Activated CD8-positive, alpha-beta T cell treated with anti-CD3 and anti-CD28 coated beads for 36 hours (primary cell): ENCODE results near the gene PPP1R7. TPM values are rescaled to one million over a fixed set of nuclear protein-coding genes. Genes with fewer than 3 reads are reported as not detected.

Experiments used
- ATAC-seq: fragments of 200-7000 bp; cut with Tn5 transposase; one replicate; pipeline ENCODE4 v1.10.0; 2021; ENCODE audit warnings: mild to moderate bottlenecking, moderate library complexity
- CTCF ChIA-PET: fragments of 350-600 bp; sonication (Branson Sonifier 250); formaldehyde crosslinking; loops from one replicate; lab custom pipeline; 2021; ENCODE audit warnings: antibody characterized with exemption; lab: Charles Lee
- POLR2A ChIA-PET: fragments of 350-600 bp; sonication (Branson Sonifier 250); formaldehyde crosslinking; loops from one replicate; lab custom pipeline; 2021; ENCODE audit warnings: antibody characterized with exemption; lab: Charles Lee
- DNase-seq: peaks from one replicate; pipeline ENCODE4 v3.0.0-alpha.2; 2020
- H3K27ac Mint-ChIP-seq: one replicate; pipeline ENCODE4 v1.8.0; 2021; ENCODE audit warnings: mild to moderate bottlenecking, mixed read lengths
- H3K27me3 Mint-ChIP-seq: one replicate; pipeline ENCODE4 v1.8.0; 2021; ENCODE audit warnings: mixed read lengths
- H3K36me3 Mint-ChIP-seq: one replicate; pipeline ENCODE4 v1.8.0; 2021; ENCODE audit warnings: low read depth, mixed read lengths
- H3K4me1 Mint-ChIP-seq: one replicate; pipeline ENCODE4 v1.8.0; 2021; ENCODE audit warnings: low read depth, mixed read lengths
- H3K4me3 Mint-ChIP-seq: one replicate; pipeline ENCODE4 v1.8.0; 2021; ENCODE audit warnings: mild to moderate bottlenecking, moderate library complexity, mixed read lengths
- H3K9me3 Mint-ChIP-seq: one replicate; pipeline ENCODE4 v1.8.0; 2021; ENCODE audit warnings: mixed read lengths
- intact Hi-C: fragments of 100-400 bp; cut with micrococcal nuclease; formaldehyde crosslinking; loops from one replicate; pipeline ENCODE4 v1.10.0; 2022
- total RNA-seq, 2 experiments: library from RNA; stranded (reverse); gene quantifications; one replicate each; pipeline ENCODE4 v1.2.3, GENCODE V29; 2021
- TF ChIP-seq, protein P1 (sequence below): fragments of 200-600 bp; IDR thresholded peaks from one replicate; pipeline ENCODE4 v1.8.0; 2022; ENCODE audit warnings: antibody characterized with exemption, mild to moderate bottlenecking

The PPP1R7 gene
- total RNA-seq, 2 experiments from 2014 or later = 82.9 to 88.7 TPM

DNA sequence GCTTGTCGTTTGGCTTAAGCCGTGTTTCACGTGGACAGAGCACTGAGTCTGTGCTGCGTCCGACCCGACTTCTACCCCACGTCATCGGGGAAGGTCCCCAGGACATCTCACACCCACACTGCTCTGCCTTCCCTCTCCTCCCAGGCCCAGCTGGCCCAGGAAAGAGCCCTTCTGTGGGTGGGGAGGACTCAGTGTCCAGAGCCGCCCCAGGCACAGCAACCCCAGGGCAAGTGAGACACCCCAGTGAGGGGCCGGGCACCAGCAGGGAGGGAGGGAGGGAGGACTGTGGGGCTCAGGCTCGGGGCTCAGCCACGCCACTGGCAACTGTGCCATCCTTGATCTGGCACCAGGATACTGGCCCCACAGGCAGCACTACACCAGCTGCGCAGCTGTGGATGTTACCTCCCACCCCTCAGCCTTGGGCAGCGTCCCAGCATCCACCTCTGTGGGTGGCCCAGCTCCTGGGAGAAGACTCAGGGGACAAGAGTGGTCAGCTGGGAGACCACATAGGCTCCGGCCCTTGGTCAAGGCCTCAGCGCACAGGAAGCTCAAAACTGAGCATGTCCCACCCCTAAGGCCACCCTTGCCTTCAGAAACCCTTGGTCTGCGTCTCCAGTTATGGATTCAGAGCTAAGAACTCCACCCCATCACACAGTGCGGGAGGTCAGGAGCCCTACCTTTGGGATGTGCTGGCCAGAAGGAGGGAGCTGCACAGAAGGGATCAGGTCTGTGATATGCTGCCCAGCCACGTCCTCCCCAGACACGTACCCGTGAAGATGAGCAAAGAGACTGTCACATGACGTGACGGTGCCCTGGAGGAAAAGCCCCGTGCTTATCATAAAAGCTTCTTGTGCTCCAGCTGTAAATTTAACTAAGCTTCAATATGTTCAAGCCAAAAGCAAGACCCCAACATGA, 12.7 kb upstream of the PPP1R7 start:
- ChIA-PET CTCF (interaction anchor here (1.0 to 1.3 kb wide), 4 partner anchors 12 to 154 kb away, joined by 3 read pairs; partner anchors contain the start of gene PASK), POLR2A (interaction anchor here (1.2 to 2.3 kb wide), 4 partner anchors 11 to 35 kb away, joined by 4 to 8 read pairs (median 6); partner anchors contain the start of genes MTERF4, PASK and PPP1R7)
- Mint-ChIP-seq H3K9me3 (no peaks in the 10 kb centered on the region), H3K36me3 (peaks cover 24% of the 10 kb centered on the region), H3K27me3 (no peaks in the 10 kb centered on the region), H3K4me3 (no peak overlapping the region), H3K27ac (no peak overlapping the region), H3K4me1 (no peaks in the 10 kb centered on the region)
- DNase-seq (no peak), ATAC-seq (no peak)
- TF ChIP-seq, protein P1, sequence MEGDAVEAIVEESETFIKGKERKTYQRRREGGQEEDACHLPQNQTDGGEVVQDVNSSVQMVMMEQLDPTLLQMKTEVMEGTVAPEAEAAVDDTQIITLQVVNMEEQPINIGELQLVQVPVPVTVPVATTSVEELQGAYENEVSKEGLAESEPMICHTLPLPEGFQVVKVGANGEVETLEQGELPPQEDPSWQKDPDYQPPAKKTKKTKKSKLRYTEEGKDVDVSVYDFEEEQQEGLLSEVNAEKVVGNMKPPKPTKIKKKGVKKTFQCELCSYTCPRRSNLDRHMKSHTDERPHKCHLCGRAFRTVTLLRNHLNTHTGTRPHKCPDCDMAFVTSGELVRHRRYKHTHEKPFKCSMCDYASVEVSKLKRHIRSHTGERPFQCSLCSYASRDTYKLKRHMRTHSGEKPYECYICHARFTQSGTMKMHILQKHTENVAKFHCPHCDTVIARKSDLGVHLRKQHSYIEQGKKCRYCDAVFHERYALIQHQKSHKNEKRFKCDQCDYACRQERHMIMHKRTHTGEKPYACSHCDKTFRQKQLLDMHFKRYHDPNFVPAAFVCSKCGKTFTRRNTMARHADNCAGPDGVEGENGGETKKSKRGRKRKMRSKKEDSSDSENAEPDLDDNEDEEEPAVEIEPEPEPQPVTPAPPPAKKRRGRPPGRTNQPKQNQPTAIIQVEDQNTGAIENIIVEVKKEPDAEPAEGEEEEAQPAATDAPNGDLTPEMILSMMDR = no peak
- intact Hi-C loops = no loop called here

DNA sequence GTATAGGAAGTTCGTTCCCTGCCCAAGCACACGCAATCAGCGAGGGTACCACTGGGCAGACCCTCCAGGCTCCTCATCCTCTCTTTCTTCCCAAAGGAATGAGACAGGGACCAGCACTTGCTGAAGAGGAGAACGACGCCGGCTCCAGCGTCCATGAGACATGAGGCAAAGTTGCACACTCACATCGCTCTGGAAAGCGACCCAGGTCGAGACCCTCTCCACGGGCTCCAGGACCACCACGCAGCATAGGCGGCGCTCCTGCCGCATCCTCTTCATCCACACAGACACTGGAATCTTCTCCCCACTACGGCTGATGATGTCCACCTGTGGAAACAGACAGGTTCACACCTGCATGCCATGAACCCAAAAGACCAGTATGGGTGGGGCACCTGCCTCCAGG, 11.8 kb upstream of the PPP1R7 start:
- intact Hi-C loops = no loop called here

DNA sequence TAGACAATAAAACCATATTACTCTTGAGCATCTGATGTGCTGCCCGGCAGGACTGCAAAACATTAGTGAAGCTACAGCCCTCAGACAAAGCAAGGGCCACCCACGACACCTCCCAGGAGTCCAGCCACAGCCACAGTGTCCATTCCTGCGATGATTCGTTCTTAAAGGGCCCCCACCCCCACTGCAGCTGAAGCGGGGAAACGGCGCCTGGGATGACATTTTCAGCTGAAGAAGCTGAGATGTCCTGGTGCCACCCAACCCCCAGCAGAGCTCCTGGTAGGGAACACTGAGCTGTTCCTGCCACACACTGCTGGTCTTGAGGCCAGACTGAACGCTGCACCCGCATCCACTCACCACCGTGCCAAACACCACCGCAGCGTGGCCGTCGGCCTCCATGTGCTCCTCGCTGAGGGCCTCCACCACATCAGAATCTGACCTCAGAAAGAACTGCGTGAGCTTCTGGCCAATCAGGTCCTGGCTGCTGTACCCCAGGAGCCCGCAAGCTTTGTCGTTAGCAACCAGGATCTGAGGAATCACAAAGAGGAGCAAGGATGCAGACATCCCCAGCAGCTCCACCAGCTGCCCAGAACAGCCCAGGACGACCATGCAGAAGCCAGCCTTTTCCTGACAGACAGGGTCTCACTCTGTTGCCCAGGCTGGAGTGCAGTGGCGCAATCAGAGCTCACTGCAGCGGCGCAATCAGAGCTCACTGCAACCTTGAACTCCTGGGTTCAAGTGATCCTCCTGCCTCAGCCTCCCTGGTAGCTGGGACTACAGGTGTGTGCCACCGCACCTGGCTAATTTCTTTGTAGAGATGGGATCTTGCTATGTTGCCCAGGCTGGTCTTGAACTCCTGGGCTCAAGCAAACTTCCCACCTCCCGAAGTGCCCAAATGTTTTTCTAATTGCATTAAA, 10.5 kb upstream of the PPP1R7 start:
- H3K9me3 Mint-ChIP-seq = no peaks in the 10 kb centered on the region
- peaks cover 17% of the 10 kb centered on the region for H3K36me3 Mint-ChIP-seq
- H3K4me3 Mint-ChIP-seq = no peak overlapping the region
- TF ChIP-seq, protein P1 = no peak
- H3K27ac Mint-ChIP-seq = no peak overlapping the region
- CTCF ChIA-PET = no interaction called here
- no peaks in the 10 kb centered on the region for H3K4me1 Mint-ChIP-seq
- ATAC-seq = no peak
- POLR2A ChIA-PET = no interaction called here
- intact Hi-C loops = loop anchor here (10.0 kb wide), 1 partner anchor 55 kb away; no protein-coding TSS in a partner anchor
- DNase-seq = no peak
- no peaks in the 10 kb centered on the region for H3K27me3 Mint-ChIP-seq

More for the DNA sequence above, 11.8 kb upstream of the PPP1R7 start:
- no peaks in the 10 kb centered on the region for H3K4me1 Mint-ChIP-seq
- no peak overlapping the region for H3K4me3 Mint-ChIP-seq
- H3K36me3 Mint-ChIP-seq = peaks cover 17% of the 10 kb centered on the region
- POLR2A ChIA-PET = interaction anchor here (1.2 to 2.3 kb wide), 2 partner anchors 11 to 36 kb away, joined by 4 to 7 read pairs; partner anchors contain the start of genes MTERF4, PASK and PPP1R7
- ATAC-seq (no peak), DNase-seq (no peak)
- TF ChIP-seq, protein P1 = no peak
- H3K27ac Mint-ChIP-seq = no peak overlapping the region
- CTCF ChIA-PET = interaction anchor here (1.0 to 1.3 kb wide), 2 partner anchors 11 to 155 kb away, joined by 3 read pairs; partner anchors contain the start of gene PASK
- no peaks in the 10 kb centered on the region for H3K9me3 Mint-ChIP-seq
- no peaks in the 10 kb centered on the region for H3K27me3 Mint-ChIP-seq

DNA sequence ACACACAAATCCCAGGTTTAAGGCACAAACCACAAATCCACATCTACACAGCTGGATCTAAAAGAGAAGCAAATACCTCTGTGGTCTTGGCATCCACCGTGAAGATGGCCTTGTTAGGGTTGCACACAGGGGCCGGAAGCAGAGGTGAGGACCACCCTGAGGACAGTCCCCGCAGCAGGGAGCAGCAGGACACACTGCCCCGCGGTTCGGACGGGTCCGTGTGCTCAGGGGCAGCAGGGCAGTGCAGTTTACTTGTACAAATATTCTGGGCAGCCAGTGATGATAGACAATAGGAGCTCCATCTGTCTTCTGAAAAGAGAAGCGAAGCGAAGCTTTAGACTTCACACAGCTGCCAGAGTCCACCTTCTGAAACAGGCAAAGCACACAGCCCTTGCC, 9.8 kb upstream of the PPP1R7 start:
- no peaks in the 10 kb centered on the region for H3K27me3 Mint-ChIP-seq
- POLR2A ChIA-PET = no interaction called here
- H3K4me3 Mint-ChIP-seq = no peak overlapping the region
- H3K36me3 Mint-ChIP-seq = peaks cover 17% of the 10 kb centered on the region
- H3K4me1 Mint-ChIP-seq = no peaks in the 10 kb centered on the region
- TF ChIP-seq, protein P1 = no peak
- intact Hi-C loops = loop anchor here (10.0 kb wide), 1 partner anchor 56 kb away; no protein-coding TSS in a partner anchor
- no peaks in the 10 kb centered on the region for H3K9me3 Mint-ChIP-seq
- no peak overlapping the region for H3K27ac Mint-ChIP-seq
- ATAC-seq (no peak), DNase-seq (no peak)
- CTCF ChIA-PET = no interaction called here
